CD14-positive monocyte (primary cell): ENCODE measurements around the gene RPS21. TPM values are rescaled to one million over a fixed set of nuclear protein-coding genes. Genes with fewer than 3 reads are reported as not detected.

Source experiments
- DNase-seq, 3 donors: peaks; one replicate each; pipeline ENCODE4 v3.0.0-alpha.2; 2011 to 2022
- H2AFZ ChIP-seq: 2 replicates; pipeline ENCODE4 v1.6.0; 2012; ENCODE audit warnings: mild to moderate bottlenecking, low read depth, low read length, inconsistent platforms; ENCODE audit not compliant: insufficient read depth, poor library complexity, severe bottlenecking
- H3K27ac ChIP-seq, 2 donors: 1 replicate in 1 of 2; 2 replicates in 1 of 2; pipeline ENCODE4 v1.5.1; 2012 to 2013; ENCODE audit warnings: low read length in 2 of 2, control low read depth in 1 of 2, inconsistent platforms in 1 of 2, low read depth in 1 of 2, mild to moderate bottlenecking in 1 of 2
- H3K27me3 ChIP-seq, 2 donors: one replicate each; pipeline versions ENCODE4 v1.6.0 to v1.6.1; 2011 to 2013; ENCODE audit warnings: low read length in 2 of 2; ENCODE audit not compliant: control insufficient read depth in 2 of 2, insufficient read depth in 2 of 2
- H3K36me3 ChIP-seq, 2 donors: replicated peaks in 1 of 2; 1 replicate in 1 of 2; 2 replicates in 1 of 2; pipeline versions ENCODE4 v1.5.1 to v1.6.1; 2012 to 2013; ENCODE audit warnings: low read length in 2 of 2, control low read depth in 1 of 2, inconsistent platforms in 1 of 2, mild to moderate bottlenecking in 1 of 2; ENCODE audit not compliant: insufficient read depth in 2 of 2, control insufficient read depth in 1 of 2
- H3K4me1 ChIP-seq, 2 donors: 1 replicate in 1 of 2; 2 replicates in 1 of 2; pipeline versions ENCODE4 v1.5.1 to v1.6.1; 2012 to 2013; ENCODE audit warnings: low read length in 2 of 2, control low read depth in 1 of 2, inconsistent platforms in 1 of 2, mild to moderate bottlenecking in 1 of 2, moderate library complexity in 1 of 2; ENCODE audit not compliant: insufficient read depth in 2 of 2, control insufficient read depth in 1 of 2
- H3K4me2 ChIP-seq: replicated peaks from 2 replicates; pipeline ENCODE3; 2012; ENCODE audit warnings: low read length, moderate library complexity, mild to moderate bottlenecking; ENCODE audit not compliant: poor library complexity, severe bottlenecking; ENCODE audit errors: extremely low read depth
- H3K4me3 ChIP-seq, 3 experiments: fragments of 200-600 bp in 1 of 3; sonication (generic) in 1 of 3; replicated peaks in 1 of 3; 1 replicate in 2 of 3; 2 replicates in 1 of 3; pipeline ENCODE4 v1.5.1; 2011 to 2013; ENCODE audit warnings: low read length in 3 of 3, mild to moderate bottlenecking in 3 of 3, control low read depth in 2 of 3, low read depth in 2 of 3, inconsistent platforms in 1 of 3, moderate library complexity in 1 of 3
- H3K79me2 ChIP-seq: 2 replicates; pipeline ENCODE4 v1.6.0; 2012; ENCODE audit warnings: mild to moderate bottlenecking, control low read depth, inconsistent platforms, low read length, moderate library complexity; ENCODE audit not compliant: insufficient read depth
- H3K9ac ChIP-seq: 2 replicates; pipeline ENCODE4 v1.6.0; 2017; ENCODE audit warnings: low read length, mild to moderate bottlenecking; ENCODE audit not compliant: insufficient read depth, poor library complexity, severe bottlenecking
- H3K9me3 ChIP-seq, 2 donors: replicated peaks in 1 of 2; 1 replicate in 1 of 2; 2 replicates in 1 of 2; pipeline versions ENCODE4 v1.5.1 to v1.6.1; 2012 to 2013; ENCODE audit warnings: low read length in 2 of 2, control low read depth in 1 of 2; ENCODE audit not compliant: control insufficient read depth in 1 of 2, insufficient read depth in 1 of 2
- H4K20me1 ChIP-seq: 2 replicates; pipeline ENCODE4 v1.6.0; 2012; ENCODE audit warnings: mild to moderate bottlenecking, low read length, control low read depth, moderate library complexity; ENCODE audit not compliant: insufficient read depth
- H3K27ac Mint-ChIP-seq, 7 donors: one replicate each; pipeline ENCODE4 v1.8.0; 2020; ENCODE audit warnings: mild to moderate bottlenecking in 7 of 7, mixed read lengths in 7 of 7, moderate library complexity in 6 of 7, inconsistent platforms in 2 of 7
- H3K27me3 Mint-ChIP-seq, 3 donors: one replicate each; pipeline ENCODE4 v1.8.0; 2021 to 2022; ENCODE audit warnings: low read depth in 3 of 3, mild to moderate bottlenecking in 3 of 3, mixed read lengths in 3 of 3, moderate library complexity in 3 of 3, inconsistent platforms in 1 of 3
- H3K36me3 Mint-ChIP-seq, 2 donors: one replicate each; pipeline ENCODE4 v1.8.0; 2020; ENCODE audit warnings: mixed read lengths in 2 of 2, inconsistent platforms in 1 of 2, mild to moderate bottlenecking in 1 of 2
- H3K4me1 Mint-ChIP-seq: one replicate; pipeline ENCODE4 v1.8.0; 2020; ENCODE audit warnings: mild to moderate bottlenecking, mixed read lengths
- H3K4me3 Mint-ChIP-seq, 2 donors: one replicate each; pipeline ENCODE4 v1.8.0; 2020; ENCODE audit warnings: mild to moderate bottlenecking in 2 of 2, mixed read lengths in 2 of 2, moderate library complexity in 1 of 2
- H3K9me3 Mint-ChIP-seq, 7 donors: one replicate each; pipeline ENCODE4 v1.8.0; 2020 to 2022; ENCODE audit warnings: mixed read lengths in 7 of 7, mild to moderate bottlenecking in 6 of 7, moderate library complexity in 6 of 7, inconsistent platforms in 2 of 7
- WGBS: methylation state at CpG from one replicate; pipeline ENCODE4 v1.1.5; 2013; ENCODE audit warnings: missing lambda C conversion rate; ENCODE audit not compliant: insufficient coverage; 5-methylcytosine and 5-hydroxymethylcytosine counted together
- intact Hi-C, 2 donors: fragments of 100-400 bp; cut with micrococcal nuclease; formaldehyde crosslinking; loops; one replicate each; pipeline versions ENCODE4 v1.15.0 to v1.15.1; 2023
- polyA plus RNA-seq, 3 donors: library from polyadenylated mRNA; depleted of rRNA in 1 of 3; unstranded in 2 of 3; stranded (reverse) in 1 of 3; fragments of 300-500 nt in 2 of 3; fragments of >200 nt in 1 of 3; fragmentation: Illumina TruSeq in 2 of 3; gene quantifications; 1 replicate in 2 of 3; 2 replicates in 1 of 3; pipeline ENCODE4 v1.2.3, GENCODE V29; 2012 to 2021
- TF ChIP-seq, protein P1 (sequence below): fragments of 200-600 bp; IDR thresholded peaks from one replicate; pipeline ENCODE4 v1.8.0; 2022; ENCODE audit warnings: antibody characterized with exemption, mild to moderate bottlenecking

The RPS21 gene
- polyA plus RNA-seq, 3 donors: 799 to 6,263 (median 968) TPM

DNA sequence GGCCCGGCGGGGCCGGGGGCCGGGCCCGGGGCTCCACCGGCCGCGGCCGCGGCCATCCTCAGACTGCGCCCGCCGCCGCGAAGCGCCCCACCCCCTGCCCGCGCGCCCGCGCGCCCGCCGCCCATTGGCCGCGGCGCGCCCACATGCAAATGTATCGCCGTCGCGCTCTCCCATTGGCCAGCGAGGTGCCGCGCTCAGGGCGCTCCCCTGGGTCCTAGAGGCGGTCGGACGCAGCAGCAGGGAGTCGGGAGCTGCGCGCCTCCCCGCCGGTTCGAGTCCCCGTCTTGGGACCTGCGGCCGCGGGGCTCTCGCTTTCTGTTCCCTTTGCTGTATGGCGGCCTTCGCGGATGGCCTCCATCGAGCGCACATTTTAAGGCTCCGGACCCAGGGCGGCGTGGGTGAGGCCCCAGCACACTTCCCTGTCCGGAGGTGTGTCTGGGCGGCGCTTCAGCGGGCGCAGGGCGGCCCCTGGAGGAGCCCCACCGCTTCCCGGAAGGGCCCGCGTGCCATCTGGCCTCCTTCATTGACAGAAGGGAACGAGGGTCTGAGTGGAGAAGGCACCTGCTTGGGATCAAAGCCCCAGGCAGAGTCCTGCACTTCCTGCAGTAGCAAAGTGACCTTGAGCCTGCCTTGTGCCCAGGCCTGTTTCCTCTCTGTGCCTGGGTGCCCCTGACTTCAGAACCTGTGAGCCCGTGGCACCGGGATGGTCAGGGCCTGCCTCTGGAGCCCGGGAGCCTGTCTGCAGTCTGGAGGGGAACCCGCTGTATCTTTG, 20.5 kb downstream of the RPS21 start, which contains the start of gene CABLES2:
Gene CABLES2, minus strand, starts transcription at position 65 of the 772 bp plus-strand sequence. Its CDS starts 9 bp downstream, at position 56.
- Mint-ChIP-seq H3K4me1 (peaks cover 34% of the 10 kb centered on the region), H3K27ac (peak within 1 kb of the TSS in 6 of 7 donors; percentile 74 to 86 (median 81)), H3K4me3 (peak within 1 kb of the TSS; percentile 82 to 89), H3K9me3 (no peaks in the 10 kb centered on the region), H3K36me3 (peaks cover 4 to 9% of the 10 kb centered on the region in 2 donors), H3K27me3 (peaks cover 12 to 17% (median 13%) of the 10 kb centered on the region in 3 donors)
- Histone ChIP-seq H2AFZ (peak within 1 kb of the TSS; percentile 86), H3K36me3 (no peaks in the 10 kb centered on the region), H3K27ac (peak within 1 kb of the TSS; percentile 6 to 74), H3K27me3 (peaks cover 0 to 3% of the 10 kb centered on the region in 2 donors), H3K9me3 (no peaks in the 10 kb centered on the region), H3K79me2 (peaks cover 23% of the 10 kb centered on the region), H3K4me1 (peaks cover 30 to 41% of the 10 kb centered on the region in 2 donors), H3K4me3 (peak within 1 kb of the TSS; percentile 52 to 79 (median 54)), H3K4me2 (peak within 1 kb of the TSS; percentile 88), H4K20me1 (peaks cover 10% of the 10 kb centered on the region), H3K9ac (peak within 1 kb of the TSS; percentile 78)
- TF ChIP-seq, protein P1, sequence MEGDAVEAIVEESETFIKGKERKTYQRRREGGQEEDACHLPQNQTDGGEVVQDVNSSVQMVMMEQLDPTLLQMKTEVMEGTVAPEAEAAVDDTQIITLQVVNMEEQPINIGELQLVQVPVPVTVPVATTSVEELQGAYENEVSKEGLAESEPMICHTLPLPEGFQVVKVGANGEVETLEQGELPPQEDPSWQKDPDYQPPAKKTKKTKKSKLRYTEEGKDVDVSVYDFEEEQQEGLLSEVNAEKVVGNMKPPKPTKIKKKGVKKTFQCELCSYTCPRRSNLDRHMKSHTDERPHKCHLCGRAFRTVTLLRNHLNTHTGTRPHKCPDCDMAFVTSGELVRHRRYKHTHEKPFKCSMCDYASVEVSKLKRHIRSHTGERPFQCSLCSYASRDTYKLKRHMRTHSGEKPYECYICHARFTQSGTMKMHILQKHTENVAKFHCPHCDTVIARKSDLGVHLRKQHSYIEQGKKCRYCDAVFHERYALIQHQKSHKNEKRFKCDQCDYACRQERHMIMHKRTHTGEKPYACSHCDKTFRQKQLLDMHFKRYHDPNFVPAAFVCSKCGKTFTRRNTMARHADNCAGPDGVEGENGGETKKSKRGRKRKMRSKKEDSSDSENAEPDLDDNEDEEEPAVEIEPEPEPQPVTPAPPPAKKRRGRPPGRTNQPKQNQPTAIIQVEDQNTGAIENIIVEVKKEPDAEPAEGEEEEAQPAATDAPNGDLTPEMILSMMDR: no peak
- intact Hi-C loops: loop anchor here (2.0 to 10.0 kb wide), 5 partner anchors 21 to 390 kb away; partner anchors contain the start of genes MRGBP (in 2 of the 2), OSBPL2 (in 1 of the 2) and RPS21 (in 1 of the 2)
- 6% methylated on average over 73 of the region's 73 CpGs for WGBS
- peak; percentile 89 to 92 (median 90) for DNase-seq

GRCh38 chr20:62408055-62408454, 21.2 kb downstream of the RPS21 start:
- Histone ChIP-seq H3K9me3 (no peaks in the 10 kb centered on the region), H4K20me1 (peaks cover 10% of the 10 kb centered on the region), H3K4me3 (peak overlapping the region in 1 of 3 experiments; percentile 79), H3K79me2 (peaks cover 23% of the 10 kb centered on the region), H3K36me3 (no peaks in the 10 kb centered on the region), H3K9ac (no peak overlapping the region), H3K4me2 (peak overlapping the region; percentile 76), H3K27ac (no peak overlapping the region), H3K4me1 (peaks cover 30 to 41% of the 10 kb centered on the region in 2 donors), H3K27me3 (peaks cover 0 to 3% of the 10 kb centered on the region in 2 donors), H2AFZ (peak overlapping the region; percentile 86)
- Mint-ChIP-seq H3K27ac (peak overlapping the region in 1 of 7 donors; percentile 50), H3K4me3 (no peak overlapping the region), H3K27me3 (peaks cover 12 to 17% (median 13%) of the 10 kb centered on the region in 3 donors), H3K9me3 (no peaks in the 10 kb centered on the region), H3K4me1 (peaks cover 34% of the 10 kb centered on the region), H3K36me3 (peaks cover 3 to 8% of the 10 kb centered on the region in 2 donors)
- intact Hi-C loops: loop anchor here (5.0 to 10.0 kb wide), 3 partner anchors 173 to 389 kb away; partner anchors contain the start of genes MRGBP (in 2 of the 2) and OSBPL2 (in 1 of the 2)
- TF ChIP-seq, protein P1: no peak
- WGBS: 96% methylated on average over 14 of the region's 15 CpGs
- no peak for DNase-seq
